Uterus (tissue), 2 donors: ENCODE measurements around the gene NCOA3.

Source experiments
- POLR2A ChIP-seq, 2 donors: fragments of 450-650 bp; IDR thresholded peaks; one replicate each; pipeline ENCODE4 v1.6.1; 2016; ENCODE audit warnings: antibody characterized with exemption in 2 of 2, mild to moderate bottlenecking in 1 of 2, moderate library complexity in 1 of 2
- TF ChIP-seq, protein P1 (sequence below), 4 experiments: fragments of 200-600 bp in 2 of 4; fragments of 450-650 bp in 2 of 4; sonication (generic) in 2 of 4; IDR thresholded peaks; one replicate each; pipeline ENCODE4 v1.5.1; 2016 to 2019; ENCODE audit warnings: antibody characterized with exemption in 4 of 4, mild to moderate bottlenecking in 2 of 4, moderate library complexity in 1 of 4

DNA sequence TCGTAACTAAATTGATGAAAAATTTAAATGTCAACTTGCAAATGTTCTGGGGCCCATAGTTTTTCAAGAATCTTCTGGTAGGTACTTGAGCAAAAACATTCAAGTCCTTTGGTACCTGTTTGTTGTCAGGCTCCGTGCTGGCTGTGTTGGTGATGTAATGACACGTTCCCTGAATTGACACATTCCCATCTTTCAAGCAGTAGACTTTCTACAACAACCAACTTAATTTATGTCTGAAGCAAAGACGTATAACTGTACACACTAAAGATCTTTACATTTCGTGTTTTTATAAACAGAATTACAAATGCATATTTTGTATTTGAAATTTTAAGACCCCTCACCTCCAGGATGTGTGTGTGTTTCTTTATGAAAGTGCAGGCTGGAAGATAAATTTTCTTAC is 49.5 kb downstream of the NCOA3 start:
- TF ChIP-seq POLR2A (IDR thresholded peaks at IDR 0.05), result no peak
- TF ChIP-seq, protein P1, sequence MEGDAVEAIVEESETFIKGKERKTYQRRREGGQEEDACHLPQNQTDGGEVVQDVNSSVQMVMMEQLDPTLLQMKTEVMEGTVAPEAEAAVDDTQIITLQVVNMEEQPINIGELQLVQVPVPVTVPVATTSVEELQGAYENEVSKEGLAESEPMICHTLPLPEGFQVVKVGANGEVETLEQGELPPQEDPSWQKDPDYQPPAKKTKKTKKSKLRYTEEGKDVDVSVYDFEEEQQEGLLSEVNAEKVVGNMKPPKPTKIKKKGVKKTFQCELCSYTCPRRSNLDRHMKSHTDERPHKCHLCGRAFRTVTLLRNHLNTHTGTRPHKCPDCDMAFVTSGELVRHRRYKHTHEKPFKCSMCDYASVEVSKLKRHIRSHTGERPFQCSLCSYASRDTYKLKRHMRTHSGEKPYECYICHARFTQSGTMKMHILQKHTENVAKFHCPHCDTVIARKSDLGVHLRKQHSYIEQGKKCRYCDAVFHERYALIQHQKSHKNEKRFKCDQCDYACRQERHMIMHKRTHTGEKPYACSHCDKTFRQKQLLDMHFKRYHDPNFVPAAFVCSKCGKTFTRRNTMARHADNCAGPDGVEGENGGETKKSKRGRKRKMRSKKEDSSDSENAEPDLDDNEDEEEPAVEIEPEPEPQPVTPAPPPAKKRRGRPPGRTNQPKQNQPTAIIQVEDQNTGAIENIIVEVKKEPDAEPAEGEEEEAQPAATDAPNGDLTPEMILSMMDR (IDR thresholded peaks at IDR 0.05), result no peak
